Endothelial cell (in vitro differentiated cells): ENCODE data around the gene VPS16. TPM values are rescaled to one million over a fixed set of nuclear protein-coding genes. Genes with fewer than 3 reads are reported as not detected.
A peak's percentile ranks its signal among the peaks of the same experiment; 100 is the strongest.

ENCODE experiments used
- DNase-seq: peaks from one replicate; pipeline ENCODE4 v3.0.0; 2021; ENCODE audit warnings: low spot score
- H3K27ac Mint-ChIP-seq: one replicate; pipeline ENCODE4 v1.8.0; 2021; ENCODE audit warnings: mixed read lengths, inconsistent platforms; ENCODE audit not compliant: unreplicated experiment
- H3K27me3 Mint-ChIP-seq: one replicate; pipeline ENCODE4 v1.8.0; 2021; ENCODE audit warnings: mild to moderate bottlenecking, moderate library complexity, mixed read lengths, inconsistent platforms; ENCODE audit not compliant: unreplicated experiment
- H3K36me3 Mint-ChIP-seq: one replicate; pipeline ENCODE4 v1.8.0; 2021; ENCODE audit warnings: mild to moderate bottlenecking, low read depth, mixed read lengths, inconsistent platforms; ENCODE audit not compliant: unreplicated experiment
- H3K4me1 Mint-ChIP-seq: one replicate; pipeline ENCODE4 v1.8.0; 2021; ENCODE audit warnings: mild to moderate bottlenecking, mixed read lengths, inconsistent platforms; ENCODE audit not compliant: unreplicated experiment
- H3K4me3 Mint-ChIP-seq: one replicate; pipeline ENCODE4 v1.8.0; 2021; ENCODE audit warnings: mild to moderate bottlenecking, mixed read lengths, inconsistent platforms; ENCODE audit not compliant: unreplicated experiment
- H3K9me3 Mint-ChIP-seq: one replicate; pipeline ENCODE4 v1.8.0; 2021; ENCODE audit warnings: mixed read lengths, inconsistent platforms; ENCODE audit not compliant: unreplicated experiment
- CTCF ChIP-seq: fragments of 200-600 bp; sonication (generic); IDR thresholded peaks from one replicate; pipeline ENCODE4 v1.5.0; 2021; ENCODE audit warnings: antibody characterized with exemption; ENCODE audit not compliant: unreplicated experiment
- total RNA-seq: library from RNA; stranded (reverse); fragmentation: NEBNext Ultra II Directional; extraction: Animal tissue kit (Norgen Biotek cat#: 25700); gene quantifications from one replicate; pipeline ENCODE4 v1.2.1, GENCODE V29; 2021; ENCODE audit not compliant: unreplicated experiment

Gene VPS16
- total RNA-seq, 1 donor from 2014 or later, result 43.3 TPM

- no peaks in the 10 kb centered on the region for H3K9me3 Mint-ChIP-seq
- TF ChIP-seq CTCF, result no peak
- H3K4me3 Mint-ChIP-seq, result peak overlapping the region; percentile 57
- H3K4me1 Mint-ChIP-seq, result peaks cover 5% of the 10 kb centered on the region
- H3K27me3 Mint-ChIP-seq, result peaks cover 25% of the 10 kb centered on the region
- no peak for DNase-seq
- no peak overlapping the region for H3K27ac Mint-ChIP-seq
- H3K36me3 Mint-ChIP-seq, result peaks cover 10% of the 10 kb centered on the region
These were observed 23.2 kb upstream of the VPS16 start for GRCh38 chr20:2817341-2817726.

- DNase-seq, result no peak
- no peak overlapping the region for H3K4me3 Mint-ChIP-seq
- peaks cover 5% of the 10 kb centered on the region for H3K4me1 Mint-ChIP-seq
- no peak overlapping the region for H3K27ac Mint-ChIP-seq
- peaks cover 10% of the 10 kb centered on the region for H3K36me3 Mint-ChIP-seq
- H3K9me3 Mint-ChIP-seq, result no peaks in the 10 kb centered on the region
- no peak for TF ChIP-seq CTCF
- peaks cover 25% of the 10 kb centered on the region for H3K27me3 Mint-ChIP-seq
These were observed 22.5 kb upstream of the VPS16 start for GRCh38 chr20:2817891-2818595.

GRCh38 chr20:2820084-2820895 is 20.3 kb upstream of the VPS16 start:
- peaks cover 22% of the 10 kb centered on the region for H3K27me3 Mint-ChIP-seq
- no peak for DNase-seq
- no peak for TF ChIP-seq CTCF
- peaks cover 10% of the 10 kb centered on the region for H3K36me3 Mint-ChIP-seq
- H3K4me1 Mint-ChIP-seq, result peaks cover 5% of the 10 kb centered on the region
- no peaks in the 10 kb centered on the region for H3K9me3 Mint-ChIP-seq
- H3K4me3 Mint-ChIP-seq, result peak overlapping the region; percentile 11
- H3K27ac Mint-ChIP-seq, result peak overlapping the region; percentile 57

GRCh38 chr20:2820896-2821869 is 19.4 kb upstream of the VPS16 start:
- Mint-ChIP-seq H3K36me3 (peaks cover 10% of the 10 kb centered on the region), H3K4me3 (peak overlapping the region; percentile 32), H3K4me1 (peaks cover 5% of the 10 kb centered on the region), H3K27me3 (peaks cover 20% of the 10 kb centered on the region), H3K9me3 (peaks cover 4% of the 10 kb centered on the region), H3K27ac (no peak overlapping the region)
- TF ChIP-seq CTCF, result no peak
- no peak for DNase-seq
